Natural killer cell (primary cell): ENCODE results near the gene RDH13. TPM values are rescaled to one million over a fixed set of nuclear protein-coding genes. Genes with fewer than 3 reads are reported as not detected.

Experiments
- ATAC-seq, 3 donors: fragments of 150-1000 bp in 2 of 3; fragments of 200-7000 bp in 1 of 3; cut with Tn5 transposase; 1 replicate in 1 of 3; 2 replicates in 2 of 3; pipeline ENCODE4 v1.10.0; 2021; ENCODE audit warnings: mild to moderate bottlenecking in 2 of 3, moderate library complexity in 2 of 3
- DNase-seq, 2 donors: peaks; one replicate each; pipeline versions ENCODE4 v3.0.0 to v3.0.0-alpha.2; 2013 to 2021; ENCODE audit warnings: mixed read lengths in 1 of 2
- H3K27ac ChIP-seq: one replicate; pipeline ENCODE4 v1.5.1; 2013; ENCODE audit warnings: mild to moderate bottlenecking, low read length
- H3K27me3 ChIP-seq: one replicate; pipeline ENCODE4 v1.6.1; 2013; ENCODE audit warnings: low read length; ENCODE audit not compliant: control insufficient read depth, insufficient read depth
- H3K36me3 ChIP-seq: one replicate; pipeline ENCODE4 v1.6.1; 2013; ENCODE audit warnings: low read length; ENCODE audit not compliant: control insufficient read depth, insufficient read depth
- H3K4me1 ChIP-seq: one replicate; pipeline ENCODE4 v1.6.1; 2013; ENCODE audit warnings: low read length; ENCODE audit not compliant: control insufficient read depth, insufficient read depth
- H3K4me3 ChIP-seq: one replicate; pipeline ENCODE4 v1.5.1; 2013; ENCODE audit warnings: low read length
- H3K9me3 ChIP-seq: one replicate; pipeline ENCODE4 v1.6.1; 2013; ENCODE audit warnings: low read length; ENCODE audit not compliant: control insufficient read depth, insufficient read depth
- H3K27ac Mint-ChIP-seq, 2 donors: one replicate each; pipeline ENCODE4 v1.8.0; 2022; ENCODE audit warnings: mild to moderate bottlenecking in 2 of 2, mixed read lengths in 2 of 2, moderate library complexity in 1 of 2
- H3K27me3 Mint-ChIP-seq, 2 donors: one replicate each; pipeline ENCODE4 v1.8.0; 2022; ENCODE audit warnings: low read depth in 2 of 2, mixed read lengths in 2 of 2
- H3K36me3 Mint-ChIP-seq: one replicate; pipeline ENCODE4 v1.8.0; 2022; ENCODE audit warnings: mixed read lengths
- H3K4me1 Mint-ChIP-seq, 2 donors: one replicate each; pipeline ENCODE4 v1.8.0; 2022; ENCODE audit warnings: mixed read lengths in 2 of 2
- H3K4me3 Mint-ChIP-seq: one replicate; pipeline ENCODE4 v1.8.0; 2022; ENCODE audit warnings: mild to moderate bottlenecking, moderate library complexity, mixed read lengths
- H3K9me3 Mint-ChIP-seq, 2 donors: one replicate each; pipeline ENCODE4 v1.8.0; 2022; ENCODE audit warnings: mixed read lengths in 2 of 2
- CTCF ChIP-seq: fragments of 200-600 bp; IDR thresholded peaks from one replicate; pipeline ENCODE4 v1.8.0; 2022; ENCODE audit warnings: antibody characterized with exemption
- WGBS: methylation state at CpG from one replicate; pipeline ENCODE4 v1.1.7; 2013; ENCODE audit warnings: missing lambda C conversion rate; ENCODE audit not compliant: insufficient coverage; 5-methylcytosine and 5-hydroxymethylcytosine counted together
- intact Hi-C: fragments of 100-400 bp; cut with micrococcal nuclease; formaldehyde crosslinking; loops from one replicate; pipeline ENCODE4 v1.14.2; 2022
- total RNA-seq, 4 donors: library from RNA; stranded (reverse); fragments of 120-200 nt in 1 of 4; gene quantifications; one replicate each; pipeline versions ENCODE4 v1.2.3 to v1.2.4, GENCODE V29; 2013 to 2022

Gene RDH13
- total RNA-seq, 3 donors from 2014 or later (not counting 1 experiment from before 2014, with no cell fraction given), result 18.2 to 25.3 (median 19.3) TPM

DNA sequence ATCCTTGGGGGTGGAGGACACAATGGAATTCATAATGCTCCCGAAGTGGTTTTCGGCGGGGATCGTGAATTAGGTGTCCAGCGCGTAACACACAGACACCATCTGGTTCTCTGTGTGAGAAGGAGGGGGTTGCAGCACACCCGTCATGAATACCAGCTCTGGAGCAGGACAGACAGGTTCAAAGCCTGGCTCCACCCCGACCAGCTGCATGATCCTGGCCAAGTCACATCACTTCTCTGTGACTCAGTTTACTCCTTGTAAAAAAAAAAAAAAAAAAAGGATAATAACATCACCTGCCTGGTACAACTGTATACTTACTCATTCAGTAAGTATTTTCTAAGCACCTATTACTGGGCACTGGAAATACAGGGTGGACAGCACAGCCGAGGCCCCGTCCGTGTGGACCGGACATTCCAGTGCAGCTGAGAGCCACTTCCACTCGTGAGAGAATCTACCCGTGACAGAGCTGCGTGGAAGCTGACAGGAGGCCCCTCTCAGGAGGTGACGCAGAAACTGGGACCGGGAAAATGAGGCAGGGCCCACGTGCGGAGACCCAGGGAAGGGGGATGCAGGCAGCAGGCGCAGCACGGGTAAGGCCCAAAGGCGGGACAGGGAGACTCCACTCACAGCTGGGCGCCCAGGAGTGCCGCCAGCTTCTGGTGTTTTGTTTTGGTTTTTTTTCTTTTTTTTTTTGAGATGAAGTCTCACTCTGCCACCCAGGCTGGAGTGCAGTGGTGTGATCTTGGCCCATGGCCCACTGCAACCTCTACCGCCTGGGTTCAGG lies 12.0 kb downstream of the RDH13 start:
- no peak for TF ChIP-seq CTCF
- intact Hi-C loops, result no loop called here
- no peaks in the 10 kb centered on the region for H3K9me3 ChIP-seq
- Mint-ChIP-seq H3K36me3 (no peaks in the 10 kb centered on the region), H3K4me3 (no peak overlapping the region), H3K4me1 (no peaks in the 10 kb centered on the region), H3K27ac (no peak overlapping the region), H3K9me3 (no peaks in the 10 kb centered on the region), H3K27me3 (no peaks in the 10 kb centered on the region)
- H3K4me3 ChIP-seq, result no peak overlapping the region
- no peaks in the 10 kb centered on the region for H3K27me3 ChIP-seq
- ATAC-seq (no peak), DNase-seq (no peak)
- WGBS, result 96% methylated on average over 25 of the region's 25 CpGs
- no peak overlapping the region for H3K27ac ChIP-seq
- no peaks in the 10 kb centered on the region for H3K4me1 ChIP-seq
- H3K36me3 ChIP-seq, result peaks cover 54% of the 10 kb centered on the region

GRCh38 chr19:55048446-55048845 lies 14.5 kb downstream of the RDH13 start:
- DNase-seq, result no peak
- H3K4me3 ChIP-seq, result no peak overlapping the region
- intact Hi-C loops, result no loop called here
- no peak for ATAC-seq
- 96% methylated on average over 15 of the region's 15 CpGs for WGBS
- no peaks in the 10 kb centered on the region for H3K36me3 Mint-ChIP-seq
- no peaks in the 10 kb centered on the region for H3K4me1 ChIP-seq
- H3K9me3 ChIP-seq, result no peaks in the 10 kb centered on the region
- no peak overlapping the region for H3K27ac Mint-ChIP-seq
- H3K4me1 Mint-ChIP-seq, result no peaks in the 10 kb centered on the region
- H3K27me3 ChIP-seq, result no peaks in the 10 kb centered on the region
- peaks cover 57% of the 10 kb centered on the region for H3K36me3 ChIP-seq
- H3K27ac ChIP-seq, result no peak overlapping the region
- H3K9me3 Mint-ChIP-seq, result no peaks in the 10 kb centered on the region
- H3K4me3 Mint-ChIP-seq, result no peak overlapping the region
- no peaks in the 10 kb centered on the region for H3K27me3 Mint-ChIP-seq
- TF ChIP-seq CTCF, result no peak

GRCh38 chr19:55047951-55048350 lies 15.0 kb downstream of the RDH13 start:
- Mint-ChIP-seq H3K36me3 (no peaks in the 10 kb centered on the region), H3K4me1 (no peaks in the 10 kb centered on the region), H3K27me3 (no peaks in the 10 kb centered on the region), H3K27ac (no peak overlapping the region), H3K9me3 (no peaks in the 10 kb centered on the region), H3K4me3 (no peak overlapping the region)
- 98% methylated on average over 12 of the region's 12 CpGs for WGBS
- no peak overlapping the region for H3K27ac ChIP-seq
- H3K4me1 ChIP-seq, result peaks cover 2% of the 10 kb centered on the region
- no peak for DNase-seq
- no peaks in the 10 kb centered on the region for H3K27me3 ChIP-seq
- ATAC-seq, result no peak
- intact Hi-C loops, result no loop called here
- no peaks in the 10 kb centered on the region for H3K9me3 ChIP-seq
- TF ChIP-seq CTCF, result no peak
- no peak overlapping the region for H3K4me3 ChIP-seq
- H3K36me3 ChIP-seq, result peaks cover 57% of the 10 kb centered on the region
